ENCODE measurements around the gene GOLGA6L6. TPM values are rescaled to one million over a fixed set of nuclear protein-coding genes. Genes with fewer than 3 reads are reported as not detected.
"Not testable (repeated sequence)": the region's sequence is repeated elsewhere in the genome, so short reads cannot be mapped to it uniquely, and the experiment has no call there.

GOLGA6L6 gene
- total RNA-seq, 1 experiment from 2014 or later, result not detected

DNA sequence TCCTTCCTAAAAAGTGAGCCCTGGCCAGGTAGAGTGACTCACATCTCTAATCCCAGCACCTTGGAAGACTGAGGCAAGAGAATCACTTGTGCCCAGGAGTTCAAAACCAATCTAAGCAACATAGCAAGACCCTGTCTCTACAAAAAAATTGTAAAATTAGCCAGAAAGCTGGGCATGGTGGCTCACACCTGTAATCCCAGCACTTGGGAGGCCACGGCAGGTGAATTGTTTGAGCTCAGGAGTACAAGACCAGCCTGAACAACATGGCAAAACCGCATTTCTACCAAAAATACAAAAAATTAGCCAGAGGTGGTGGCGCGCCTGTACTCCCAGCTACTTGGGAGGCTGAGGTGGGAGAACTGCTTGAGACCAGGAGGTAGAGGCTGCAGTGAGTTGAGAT is 49.0 kb downstream of the GOLGA6L6 start:
- H3K79me2 ChIP-seq (ENCODE audit: low read depth); H3K27ac ChIP-seq; intact Hi-C loops (cut with micrococcal nuclease; ENCODE audit: unreplicated experiment); H3F3A ChIP-seq (ENCODE audit: insufficient read depth, low read depth); H3K4me2 ChIP-seq; H3K9me2 ChIP-seq (ENCODE audit: insufficient read depth); H4K20me1 ChIP-seq (ENCODE audit: insufficient read depth); H3K36me3 ChIP-seq (ENCODE audit: low read depth); H2AFZ ChIP-seq; DNase-seq; BruUV-seq (replicated peaks); H3K4me1 ChIP-seq (replicated peaks; ENCODE audit: insufficient read depth); POLR2A ChIA-PET (ENCODE audit: unreplicated experiment); H3K9me3 ChIP-seq (ENCODE audit: insufficient read depth, low read depth); H3K27me3 ChIP-seq (ENCODE audit: insufficient read depth, low read depth); CTCF ChIA-PET; H3K4me3 ChIP-seq: not testable (repeated sequence)

DNA sequence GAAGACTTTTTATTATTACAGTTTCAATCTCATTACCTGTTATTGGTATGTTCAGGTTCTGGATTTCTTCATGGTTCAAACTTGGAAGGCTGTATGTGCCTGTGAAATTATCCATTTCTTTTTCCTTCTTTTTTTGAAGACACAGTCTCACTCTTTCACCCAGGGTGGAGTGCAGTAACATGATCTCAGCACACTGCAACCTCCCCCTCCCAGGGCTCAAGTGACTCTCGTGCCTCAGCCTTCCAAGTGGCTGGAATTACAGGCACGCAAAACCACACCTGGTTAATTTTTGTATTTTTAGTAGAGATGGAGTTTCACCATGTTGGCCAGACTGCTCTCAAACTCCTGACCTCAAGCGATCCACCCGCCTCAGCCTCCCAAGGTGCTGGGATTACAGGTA is 52.3 kb downstream of the GOLGA6L6 start:
- H3K4me3 ChIP-seq; H3K36me3 ChIP-seq (ENCODE audit: low read depth); intact Hi-C loops (cut with micrococcal nuclease; ENCODE audit: unreplicated experiment); H3K27me3 ChIP-seq (ENCODE audit: insufficient read depth, low read depth); CTCF ChIA-PET; POLR2A ChIA-PET (ENCODE audit: unreplicated experiment); DNase-seq; H3K4me1 ChIP-seq (replicated peaks; ENCODE audit: insufficient read depth); H3K9me2 ChIP-seq (ENCODE audit: insufficient read depth); H4K20me1 ChIP-seq (ENCODE audit: insufficient read depth); H3F3A ChIP-seq (ENCODE audit: insufficient read depth, low read depth); BruUV-seq (replicated peaks); H2AFZ ChIP-seq; H3K4me2 ChIP-seq; H3K9me3 ChIP-seq (ENCODE audit: insufficient read depth, low read depth); H3K27ac ChIP-seq; H3K79me2 ChIP-seq (ENCODE audit: low read depth): not testable (repeated sequence)

All from PC-9 (cell line).